K562 (cell line): ENCODE data around the gene MFAP3L. TPM values are rescaled to one million over a fixed set of nuclear protein-coding genes. Genes with fewer than 3 reads are reported as not detected.
A peak's percentile ranks its signal among the peaks of the same experiment; 100 is the strongest.

Source experiments
- CAMTA2 ChIP-seq: fragments of 250-450 bp; sonication (Bioruptor Pico); conservative IDR thresholded peaks from 2 replicates; pipeline ENCODE4 v1.5.1; 2022
- CTCF ChIP-seq, 3 experiments: IDR thresholded peaks in 2 of 3; conservative IDR thresholded peaks in 1 of 3; 2 replicates each; pipeline ENCODE4 v1.5.1; 2011 to 2012; ENCODE audit warnings: low read length in 3 of 3, mild to moderate bottlenecking in 3 of 3, control low read depth in 2 of 3, improper control_type of control experiment in 1 of 3, inconsistent platforms in 1 of 3, low read depth in 1 of 3, mixed read lengths in 1 of 3, moderate library complexity in 1 of 3; ENCODE audit not compliant: insufficient read depth in 2 of 3
- DMBX1 ChIP-seq: fragments of 250-450 bp; sonication (Bioruptor Pico); IDR thresholded peaks from 2 replicates; pipeline ENCODE4 v1.8.0; 2022; ENCODE audit warnings: inconsistent platforms, mild to moderate bottlenecking, moderate library complexity, borderline replicate concordance
- GTF2A2 ChIP-seq: IDR thresholded peaks from 2 replicates; pipeline ENCODE4 v1.6.1; 2016; ENCODE audit warnings: mild to moderate bottlenecking, missing genetic modification characterization, missing compliant biosample characterization
- HES1 ChIP-seq: fragments of 450-650 bp; IDR thresholded peaks from 2 replicates; pipeline ENCODE4 v1.6.1; 2016; ENCODE audit warnings: low read depth, mild to moderate bottlenecking, moderate library complexity
- ILF3 ChIP-seq: fragments of 450-650 bp; IDR thresholded peaks from 2 replicates; pipeline ENCODE4 v1.6.1; 2018; ENCODE audit warnings: antibody characterized with exemption, mild to moderate bottlenecking, moderate library complexity, borderline replicate concordance
- NONO ChIP-seq, 2 experiments: fragments of 200-400 bp in 1 of 2; fragments of 450-650 bp in 1 of 2; formaldehyde crosslinking in 1 of 2; IDR thresholded peaks; 2 replicates each; pipeline ENCODE4 v1.6.1; 2017; ENCODE audit warnings: low read depth in 2 of 2, mild to moderate bottlenecking in 2 of 2, moderate library complexity in 2 of 2, low read length in 1 of 2
- RAD51 ChIP-seq: fragments of 450-650 bp; IDR thresholded peaks from 2 replicates; pipeline ENCODE4 v1.7.1; 2016; ENCODE audit warnings: low read depth, mild to moderate bottlenecking, borderline replicate concordance
- ZBTB11 ChIP-seq, 3 experiments: fragments of 200-800 bp in 1 of 3; fragments of 250-450 bp in 1 of 3; fragments of 450-650 bp in 1 of 3; sonication (Bioruptor Pico) in 1 of 3; sonication (Bioruptor generic) in 1 of 3; formaldehyde crosslinking in 1 of 3; IDR thresholded peaks; 2 replicates each; pipeline versions ENCODE4 v1.6.1 to v1.8.0; 2016 to 2022; ENCODE audit warnings: mild to moderate bottlenecking in 2 of 3, missing genetic modification characterization in 2 of 3, missing compliant biosample characterization in 1 of 3, moderate library complexity in 1 of 3
- ZBTB9 ChIP-seq: fragments of 450-650 bp; formaldehyde crosslinking; IDR thresholded peaks from 2 replicates; pipeline ENCODE4 v1.4.0; 2020; ENCODE audit warnings: mild to moderate bottlenecking, moderate library complexity
- ZMIZ1 ChIP-seq, 2 experiments: fragments of 150-350 bp in 1 of 2; IDR thresholded peaks; 2 replicates each; pipeline ENCODE4 v1.6.1; 2012 to 2016; ENCODE audit warnings: low read depth in 2 of 2, low read length in 2 of 2, mild to moderate bottlenecking in 1 of 2, moderate library complexity in 1 of 2
- ZNF197 ChIP-seq: fragments of 200-800 bp; sonication (Bioruptor generic); IDR thresholded peaks from 2 replicates; pipeline ENCODE4 v1.6.1; 2016; ENCODE audit warnings: low read depth, missing genetic modification characterization, missing compliant biosample characterization
- ZNF589 ChIP-seq: fragments of 200-800 bp; sonication (Bioruptor generic); IDR thresholded peaks from 2 replicates; pipeline ENCODE4 v1.6.1; 2016; ENCODE audit warnings: low read depth, missing genetic modification characterization, missing compliant biosample characterization
- ZNF644 ChIP-seq: fragments of 200-800 bp; sonication (Bioruptor generic); IDR thresholded peaks from 2 replicates; pipeline ENCODE4 v1.6.1; 2016; ENCODE audit warnings: low read depth, missing genetic modification characterization, missing compliant biosample characterization
- ZSCAN32 ChIP-seq: fragments of 450-650 bp; formaldehyde crosslinking; IDR thresholded peaks from 2 replicates; pipeline ENCODE4 v1.4.0; 2020; ENCODE audit warnings: mild to moderate bottlenecking, moderate library complexity
- polyA plus RNA-seq, 8 experiments: library from polyadenylated mRNA; depleted of rRNA in 4 of 8; stranded (reverse) in 5 of 8; unstranded in 3 of 8; fragments of >200 nt; fragmentation: Nextera tagmentation in 2 of 8; fragmentation: Illumina TruSeq in 1 of 8; extraction: Ambion mirVana in 2 of 8; extraction: Trizol in 1 of 8; gene quantifications; 2 replicates each; pipeline versions ENCODE4 v1.2.1 to v1.2.3, GENCODE V29; 2011 to 2014; ENCODE audit warnings: inconsistent platforms in 1 of 8, missing spikeins in 1 of 8
- total RNA-seq, 7 experiments: library from RNA; depleted of rRNA in 6 of 7; stranded (reverse); fragments of >200 nt in 6 of 7; fragmentation: Illumina TruSeq in 2 of 7; extraction: Trizol in 2 of 7; gene quantifications; 2 replicates each; pipeline versions ENCODE4 v1.2.1 to v1.2.3, GENCODE V29; 2011 to 2021; ENCODE audit warnings: low replicate concordance in 1 of 7

MFAP3L gene
- total and polyA plus RNA-seq, 9 of the 15 experiments (the other 6 are each of a cell fraction or from before 2014, with no cell fraction given): 0.06 to 0.25 (median 0.20) TPM; not detected in 3

GRCh38 chr4:170007113-170007512 is 19.1 kb downstream of the MFAP3L start (continued):
- TF ChIP-seq ZMIZ1 (IDR thresholded peaks at IDR 0.05; ENCODE audit: low read depth in 2 of 2, low read length in 2 of 2): peak in 1 of 2 experiments; percentile 96; a peak in 2 of 4 replicates
- TF ChIP-seq ZSCAN32 (CRISPR knock-in tag): no peak
- TF ChIP-seq CAMTA2 (CRISPR knock-in tag): no peak
- peak; percentile 67; the same call in 1 of the 2 replicates for TF ChIP-seq ZBTB9 (CRISPR knock-in tag)
- TF ChIP-seq ZNF644: peak; percentile 91; the same call in 1 of the 2 replicates
- peak; percentile 25; the same call in 1 of the 2 replicates for TF ChIP-seq RAD51
- TF ChIP-seq DMBX1 (CRISPR knock-in tag): peak; percentile 61; the same call in 1 of the 2 replicates
- TF ChIP-seq HES1: peak; percentile 95
- peak; percentile 91; the same call in 1 of the 2 replicates for TF ChIP-seq ZNF589
- TF ChIP-seq NONO (IDR thresholded peaks at IDR 0.05; ENCODE audit: low read depth in 2 of 2, low read length in 1 of 2): 0 out of 4 replicates have a peak, but pooled peaks of 1 of the 2 experiments have one; percentile 47
- no peak for TF ChIP-seq CTCF (IDR thresholded peaks at IDR 0.05 in 2 of 3, conservative IDR thresholded peaks at IDR 0.05 in 1 of 3; ENCODE audit: insufficient read depth in 2 of 3, low read depth in 1 of 3, low read length in 3 of 3)
- TF ChIP-seq ZNF197 (CRISPR knock-in tag): peak; percentile 78; the same call in 1 of the 2 replicates
- 0 out of 2 replicates have a peak, but pooled peaks have one; percentile 75 for TF ChIP-seq ILF3
- TF ChIP-seq ZBTB11 (CRISPR knock-in tag; IDR thresholded peaks at IDR 0.05): peak in 1 of 3 experiments; percentile 47; a peak in 1 of 6 replicates
- no peak for TF ChIP-seq GTF2A2
